ENCODE data around the gene ATP11B.

DNA sequence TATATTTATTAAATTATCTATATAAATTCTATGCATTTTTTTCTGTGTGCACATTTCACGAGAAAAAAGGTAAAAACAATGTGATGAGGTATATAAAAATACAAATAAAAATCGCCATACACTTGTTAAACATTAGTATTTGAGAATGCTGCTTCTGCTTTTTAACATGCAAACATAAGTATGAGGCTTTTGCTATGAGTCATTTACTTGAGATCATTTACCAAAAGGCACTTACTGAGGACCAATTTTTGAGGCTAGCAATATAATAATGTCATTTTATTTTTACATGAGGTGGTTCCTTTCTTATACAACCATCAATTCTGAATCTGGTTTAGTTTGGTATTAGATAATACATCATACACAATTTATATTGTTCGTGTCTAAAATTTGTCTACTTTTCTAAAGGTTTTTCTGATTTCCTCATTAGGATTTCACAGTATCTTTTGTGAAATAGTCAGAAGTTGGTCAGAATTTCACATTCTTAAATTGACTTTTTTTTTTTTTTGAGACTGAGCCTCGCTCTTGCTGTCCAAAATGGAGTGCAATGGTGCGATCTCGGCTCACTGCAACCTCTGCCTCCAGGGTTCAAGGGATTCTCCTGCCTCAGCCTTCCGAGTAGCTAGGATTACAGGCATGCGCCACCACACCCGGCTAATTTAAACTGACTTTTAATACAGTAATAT, 161.4 kb downstream of the ATP11B start:
- no peak for TF ChIP-seq ZNF473 (tag by site-specific recombination; IDR thresholded peaks at IDR 0.05)
- no peak for TF ChIP-seq GLI2 (tag by site-specific recombination; IDR thresholded peaks at IDR 0.05; ENCODE audit: borderline replicate concordance, low read depth)

Measured in HEK293 (cell line).